Posterior cingulate gyrus (tissue), 11 donors: ENCODE results near the gene ZNF468.
"Not testable (repeated sequence)": the region's sequence is repeated elsewhere in the genome, so short reads cannot be mapped to it uniquely, and the experiment has no call there.

Source experiments
- DNase-seq, 10 donors: peaks; one replicate each; pipeline versions ENCODE4 v3.0.0 to v3.0.0-alpha.2; 2020 to 2021; ENCODE audit warnings: mixed read lengths in 3 of 10
- intact Hi-C: fragments of 100-400 bp; cut with DNase I; formaldehyde crosslinking; loops from one replicate; pipeline ENCODE4 v1.15.1; 2023

The ZNF468 gene

GRCh38 chr19:52857378-52858191 lies at the start of gene ZNF468:
Gene ZNF468 (minus strand): TSS chr19:52857619. CDS start chr19:52854272, 3,347 bp downstream.
- intact Hi-C loops = not testable (repeated sequence)
- peak; percentile 55 to 97 (median 82) for DNase-seq

GRCh38 chr19:52904052-52904780 lies 46.8 kb upstream of the ZNF468 start:
- intact Hi-C loops = not testable (repeated sequence)
- peak in 1 of 10 donors; percentile 23 for DNase-seq

- DNase-seq = no peak
- intact Hi-C loops = no loop called here
Observed at GRCh38 chr19:52901842-52902241, 44.4 kb upstream of the ZNF468 start.

- intact Hi-C loops = not testable (repeated sequence)
Observed at GRCh38 chr19:52898596-52898995, 41.2 kb upstream of the ZNF468 start.

DNA sequence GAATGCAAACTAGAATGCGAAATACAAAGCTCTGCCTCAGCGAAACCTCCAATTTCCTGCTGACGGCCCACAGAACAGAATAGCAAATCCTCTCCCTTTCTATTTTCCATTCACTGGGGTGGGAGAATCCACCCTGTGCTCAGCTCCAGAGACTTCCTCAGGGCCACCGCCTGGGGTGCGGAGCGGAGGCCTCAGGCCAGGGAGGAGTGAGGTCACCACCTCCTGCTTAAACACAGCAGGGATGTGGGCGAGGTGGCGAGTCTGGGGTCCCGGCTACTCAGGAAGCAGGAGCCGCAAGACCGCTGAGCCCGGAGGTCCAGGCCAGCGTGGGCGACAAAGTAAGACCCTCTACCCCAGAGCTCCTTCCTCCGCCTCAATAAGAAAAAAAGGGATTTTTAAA lies 40.7 kb upstream of the ZNF468 start:
- DNase-seq = peak in 2 of 10 donors; percentile 11 to 82
- intact Hi-C loops = no loop called here

More at GRCh38 chr19:52898596-52898995, 41.2 kb upstream of the ZNF468 start:
- DNase-seq = not testable (repeated sequence)

- intact Hi-C loops = no loop called here
- DNase-seq = peak; percentile 91 to 99 (median 97)
Observed at GRCh38 chr19:52897138-52897935, 39.9 kb upstream of the ZNF468 start, which contains the start of gene ZNF320. Gene ZNF320 (minus strand): TSS chr19:52897635. CDS start chr19:52890255, 7,380 bp downstream.

DNA sequence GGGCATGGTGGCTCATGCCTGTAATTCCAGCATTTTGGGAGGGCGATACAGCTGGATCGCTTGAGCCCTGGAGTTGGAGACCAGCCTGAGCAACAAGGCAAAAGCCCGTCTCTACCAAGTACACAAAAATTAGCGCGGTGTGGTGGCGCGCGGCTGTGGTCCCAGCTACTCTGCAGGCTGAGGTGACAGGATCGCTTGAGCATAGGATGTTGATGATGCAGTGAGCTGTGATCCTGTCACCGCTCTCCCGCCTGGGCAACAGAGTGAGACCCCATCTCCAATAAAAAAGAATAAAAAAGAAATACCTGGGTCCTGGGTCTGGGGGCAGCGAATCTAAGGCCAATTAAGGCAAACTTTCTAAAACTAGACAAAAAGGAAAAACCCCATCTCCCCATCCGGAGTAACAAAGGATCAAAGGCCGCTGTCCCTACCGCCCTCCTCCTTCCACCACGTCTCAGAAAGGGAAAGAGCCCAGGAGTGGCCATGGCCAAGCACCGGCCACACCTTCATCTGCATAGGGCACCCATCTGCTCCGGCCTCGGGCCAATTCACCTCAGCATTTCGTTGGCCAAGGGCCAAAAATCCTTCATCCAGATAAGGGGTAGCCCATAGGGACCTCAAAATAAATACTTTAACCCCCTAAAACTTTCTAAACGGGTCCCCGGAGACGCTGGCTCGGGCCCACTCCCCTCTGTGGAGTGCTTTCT lies 39.2 kb upstream of the ZNF468 start:
- intact Hi-C loops = no loop called here
- DNase-seq = peak in 2 of 10 donors; percentile 70 to 78

- DNase-seq = peak in 1 of 10 donors; percentile 30
- intact Hi-C loops = no loop called here
Observed at GRCh38 chr19:52891336-52891735, 33.9 kb upstream of the ZNF468 start.

DNA sequence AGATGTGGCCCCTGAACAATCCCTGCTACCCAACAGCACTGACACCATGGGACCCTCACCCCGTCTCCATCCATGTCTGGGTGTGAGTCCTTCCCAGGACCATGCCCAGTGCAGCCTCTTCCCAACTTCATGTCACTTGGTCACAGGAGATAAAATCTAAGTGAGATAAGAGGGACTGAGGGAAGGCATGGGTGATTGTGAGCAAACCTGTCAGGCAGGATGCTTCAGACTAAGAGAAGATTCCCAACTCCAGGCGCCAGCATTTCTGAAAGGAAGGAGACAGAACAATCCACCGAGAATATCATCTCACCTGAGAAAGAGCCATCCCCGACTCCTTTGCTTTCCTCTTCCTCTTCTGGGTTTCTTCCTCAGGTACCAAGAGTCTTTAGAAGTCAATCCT lies 32.5 kb upstream of the ZNF468 start:
- intact Hi-C loops = no loop called here
- no peak for DNase-seq

GRCh38 chr19:52889076-52889475 lies 31.7 kb upstream of the ZNF468 start:
- intact Hi-C loops = no loop called here
- DNase-seq = peak in 1 of 10 donors; percentile 66

DNA sequence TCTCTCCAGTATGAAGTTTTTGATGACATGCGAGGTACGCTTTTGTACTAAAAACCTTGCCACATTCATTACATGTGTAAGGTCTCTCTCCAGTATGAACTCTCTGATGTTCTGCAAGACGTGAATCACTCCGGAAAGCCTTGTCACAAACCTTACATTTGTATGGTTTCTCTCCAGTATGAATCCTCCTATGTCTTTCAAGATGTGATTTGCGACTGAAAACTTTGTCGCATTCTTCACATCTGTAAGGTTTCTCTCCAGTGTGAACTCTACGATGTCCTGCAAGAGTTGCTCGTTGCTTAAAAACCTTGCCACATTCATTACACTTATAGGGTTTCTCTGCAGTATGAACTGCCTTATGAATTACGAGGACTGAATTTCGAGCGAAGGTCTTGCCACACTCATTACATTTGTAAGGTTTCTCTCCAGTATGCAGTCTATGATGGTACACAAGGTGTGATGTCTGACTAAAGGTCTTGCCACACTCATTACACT lies 23.5 kb upstream of the ZNF468 start:
- intact Hi-C loops = no loop called here
- DNase-seq = no peak

- DNase-seq, intact Hi-C loops: not testable (repeated sequence)
Observed at GRCh38 chr19:52872996-52873395, 15.6 kb upstream of the ZNF468 start.

DNA sequence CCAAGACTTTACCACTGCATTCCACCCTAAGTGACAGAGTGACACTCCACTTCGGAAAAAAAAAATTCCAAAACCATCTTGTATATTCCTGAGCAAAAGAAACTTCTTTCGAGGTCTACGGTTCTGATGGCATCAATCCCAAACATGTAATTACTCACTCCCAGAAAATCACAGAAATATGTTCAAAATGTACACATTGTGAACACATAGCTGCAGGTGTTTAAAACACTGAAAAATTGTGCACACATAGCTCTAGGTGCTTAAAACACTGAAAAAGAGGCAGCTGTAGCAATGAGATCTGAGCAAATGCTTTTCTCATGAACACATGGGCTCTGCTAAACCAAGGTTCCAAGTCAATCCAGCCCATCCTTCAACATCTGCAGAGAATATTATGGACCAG lies 14.0 kb upstream of the ZNF468 start:
- no peak for DNase-seq
- intact Hi-C loops = no loop called here

DNA sequence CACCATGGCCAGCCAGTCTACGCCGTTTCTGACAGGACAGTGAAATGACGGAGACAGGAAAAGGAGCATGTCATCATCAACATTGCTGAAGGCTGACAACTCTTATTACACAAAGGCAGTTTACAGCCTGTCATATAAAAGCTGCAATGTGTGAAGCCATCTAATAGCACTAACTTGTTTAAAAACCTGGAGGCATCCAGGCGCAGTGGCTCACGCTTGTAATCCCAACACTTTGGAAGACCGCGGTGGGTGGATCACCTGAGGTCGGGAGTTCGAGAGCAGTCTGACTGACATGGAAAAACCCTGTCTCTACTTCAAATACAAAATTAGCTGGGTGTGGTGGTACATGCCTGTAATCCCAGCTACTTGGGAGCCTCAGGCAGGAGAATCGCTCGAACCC lies 10.6 kb upstream of the ZNF468 start:
- DNase-seq = not testable (repeated sequence)

GRCh38 chr19:52856540-52857377 lies 660 bp downstream of the ZNF468 start:
- intact Hi-C loops = not testable (repeated sequence)
- DNase-seq = peak in 1 of 10 donors; percentile 73

More for the DNA sequence above, 10.6 kb upstream of the ZNF468 start:
- intact Hi-C loops = not testable (repeated sequence)

DNA sequence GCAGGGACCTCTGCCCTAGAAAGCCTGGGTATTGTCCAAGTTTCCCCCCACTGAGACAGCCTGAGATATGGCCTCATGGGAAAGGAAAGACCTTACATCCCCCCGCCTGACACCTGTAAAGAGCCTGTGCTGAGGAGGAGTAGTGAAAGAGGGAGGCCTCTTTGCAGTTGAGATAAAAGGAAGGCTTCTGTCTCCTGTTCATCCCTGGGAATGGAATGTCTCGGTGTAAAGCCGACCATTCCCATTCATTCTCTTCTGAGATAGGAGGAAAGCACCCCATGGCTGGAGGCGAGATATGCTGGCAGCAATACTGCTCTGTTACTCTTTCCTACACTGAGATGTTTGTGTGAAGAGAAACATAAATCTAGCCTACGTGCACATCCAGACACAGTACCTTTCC lies 10.1 kb downstream of the ZNF468 start:
- DNase-seq, intact Hi-C loops: not testable (repeated sequence)

DNA sequence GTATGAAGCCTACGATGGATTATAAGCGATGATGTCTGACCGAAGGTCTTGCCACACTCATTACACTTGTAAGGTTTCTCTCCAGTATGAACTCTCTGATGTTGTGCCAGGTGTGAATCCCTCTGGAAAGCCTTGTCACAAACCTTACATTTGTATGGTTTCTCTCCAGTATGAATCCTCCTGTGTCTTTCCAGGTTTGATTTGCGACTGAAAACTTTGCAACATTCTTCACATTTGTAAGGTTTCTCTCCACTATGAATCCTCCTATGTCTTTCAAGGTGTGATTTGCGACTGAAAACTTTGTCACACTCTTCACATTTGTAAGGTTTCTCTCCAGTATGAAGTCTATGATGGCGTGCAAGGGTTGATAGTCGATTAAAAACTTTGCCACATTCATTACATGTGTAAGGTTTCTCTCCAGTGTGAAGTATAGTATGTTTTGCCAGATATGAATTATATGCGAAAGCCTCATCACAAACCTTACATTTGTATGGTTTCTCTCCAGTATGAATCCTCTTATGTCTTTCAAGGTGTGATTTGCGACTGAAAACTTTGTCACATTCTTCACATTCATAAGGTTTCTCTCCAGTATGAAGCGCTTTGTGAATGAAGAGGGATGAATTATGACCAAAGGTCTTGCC lies 16.5 kb downstream of the ZNF468 start:
- intact Hi-C loops, DNase-seq: not testable (repeated sequence)

DNA sequence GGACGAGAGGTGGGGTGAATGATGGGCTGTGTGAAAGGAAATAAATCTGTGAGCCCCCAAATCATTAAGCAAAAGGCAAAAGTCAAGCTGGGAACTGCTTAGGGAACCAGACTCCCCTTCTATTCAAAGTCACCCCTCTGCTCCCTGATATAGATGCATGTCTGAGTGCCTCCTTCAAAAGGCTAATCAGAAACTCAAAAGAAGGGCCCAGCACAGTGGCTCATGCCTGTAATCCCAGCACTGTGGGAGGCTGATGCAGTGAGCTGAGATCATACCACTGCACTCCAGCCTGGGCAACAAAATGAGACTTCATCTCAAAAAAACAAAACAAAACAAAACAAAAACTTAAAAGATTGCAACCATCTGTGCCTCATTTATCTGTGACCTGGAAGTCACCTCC lies 23.1 kb downstream of the ZNF468 start:
- intact Hi-C loops, DNase-seq: not testable (repeated sequence)
